NCI-H82 treated with DMSO at 0.1 percent for 48 hours (cell line): ENCODE data around the gene SSU72.
"Not testable (repeated sequence)": the region's sequence is repeated elsewhere in the genome, so short reads cannot be mapped to it uniquely, and the experiment has no call there.

Experiments used
- DNase-seq: peaks from one replicate; lab custom pipeline; 2025; ENCODE audit not compliant: unreplicated experiment; lab: John Stamatoyannopoulos, UW

SSU72 gene

GRCh38 chr1:1543706-1544099 lies 31.0 kb downstream of the SSU72 start:
- no peak for DNase-seq

- no peak for DNase-seq
Observed at GRCh38 chr1:1542766-1543705, 31.6 kb downstream of the SSU72 start.

- no peak for DNase-seq
Observed at GRCh38 chr1:1541956-1542765, 32.5 kb downstream of the SSU72 start.

GRCh38 chr1:1540818-1541628 lies 33.6 kb downstream of the SSU72 start:
- no peak for DNase-seq

- no peak for DNase-seq
Observed at GRCh38 chr1:1540090-1540817, 34.4 kb downstream of the SSU72 start, which contains the start of gene TMEM240. Gene TMEM240, minus strand, starts transcription at chr1:1540624. Its CDS starts 278 bp downstream, at chr1:1540346.

- DNase-seq, result no peak
Observed at GRCh38 chr1:1539310-1540089, 35.2 kb downstream of the SSU72 start.

GRCh38 chr1:1538989-1539309 lies 35.7 kb downstream of the SSU72 start:
- DNase-seq, result no peak

- DNase-seq, result no peak
Observed at GRCh38 chr1:1538334-1538733, 36.3 kb downstream of the SSU72 start.

GRCh38 chr1:1537626-1538250 lies 36.9 kb downstream of the SSU72 start:
- no peak for DNase-seq

GRCh38 chr1:1536938-1537546 lies 37.6 kb downstream of the SSU72 start:
- DNase-seq, result no peak

- DNase-seq, result no peak
Observed at GRCh38 chr1:1536019-1536937, 38.4 kb downstream of the SSU72 start.

GRCh38 chr1:1535201-1536018 lies 39.3 kb downstream of the SSU72 start:
- DNase-seq, result no peak

GRCh38 chr1:1534401-1535154 lies 40.1 kb downstream of the SSU72 start:
- DNase-seq, result no peak

- DNase-seq, result not testable (repeated sequence)
Observed at GRCh38 chr1:1533894-1534291, 40.8 kb downstream of the SSU72 start.

GRCh38 chr1:1533176-1533893 lies 41.3 kb downstream of the SSU72 start:
- DNase-seq, result not testable (repeated sequence)

- DNase-seq, result no peak
Observed at GRCh38 chr1:1531947-1532346, 42.7 kb downstream of the SSU72 start.
